ENCODE measurements around the gene EDAR.

- TF ChIP-seq CTCF (IDR thresholded peaks at IDR 0.05) (no peak), POLR2A (IDR thresholded peaks at IDR 0.05) (no peak)
These were observed 54.9 kb downstream of the EDAR start for GRCh38 chr2:108934151-108934550.
